Erythroblast (primary cell): ENCODE data around the gene ZNF740.

Experiments used
- GATA1 ChIP-seq: IDR thresholded peaks from 2 replicates; pipeline ENCODE4 v1.6.1; 2011; ENCODE audit warnings: low read depth, mild to moderate bottlenecking, control low read depth, low read length, moderate library complexity
- POLR2A ChIP-seq: IDR thresholded peaks from 2 replicates; pipeline ENCODE4 v1.6.1; 2011; ENCODE audit warnings: mild to moderate bottlenecking, low read length

GRCh38 chr12:53210843-53211242, 30.3 kb downstream of the ZNF740 start:
- TF ChIP-seq POLR2A (no peak), GATA1 (no peak)
